HG02870 (cell line): Measurements from ENCODE around the gene MYL2.
"Not testable (repeated sequence)": the region's sequence is repeated elsewhere in the genome, so short reads cannot be mapped to it uniquely, and the experiment has no call there.

Source experiments
- ATAC-seq: cut with Tn5 transposase; IDR thresholded peaks from one replicate; pipeline ENCODE4 v1.9.1; 2021; ENCODE audit warnings: mild to moderate bottlenecking, moderate library complexity; ENCODE audit not compliant: unreplicated experiment

The MYL2 gene

GRCh38 chr12:110920324-110920910 lies at the start of gene MYL2:
Gene MYL2 (minus strand): TSS chr12:110920579. CDS start chr12:110920529, 50 bp downstream.
- no peak for ATAC-seq

GRCh38 chr12:110966081-110966760 lies 45.8 kb upstream of the MYL2 start:
- ATAC-seq = no peak

GRCh38 chr12:110965574-110965973 lies 45.2 kb upstream of the MYL2 start:
- no peak for ATAC-seq

GRCh38 chr12:110960795-110961194 lies 40.4 kb upstream of the MYL2 start:
- ATAC-seq = no peak

GRCh38 chr12:110957652-110958051 lies 37.3 kb upstream of the MYL2 start:
- no peak for ATAC-seq

GRCh38 chr12:110957159-110957558 lies 36.8 kb upstream of the MYL2 start:
- no peak for ATAC-seq

GRCh38 chr12:110950867-110951266 lies 30.5 kb upstream of the MYL2 start:
- not testable (repeated sequence) for ATAC-seq

GRCh38 chr12:110950466-110950865 lies 30.1 kb upstream of the MYL2 start:
- ATAC-seq = not testable (repeated sequence)

- no peak for ATAC-seq
Observed at GRCh38 chr12:110948041-110948440, 27.7 kb upstream of the MYL2 start.

- no peak for ATAC-seq
Observed at GRCh38 chr12:110943373-110943772, 23.0 kb upstream of the MYL2 start.

- ATAC-seq = no peak
Observed at GRCh38 chr12:110941391-110941790, 21.0 kb upstream of the MYL2 start.

- ATAC-seq = no peak
Observed at GRCh38 chr12:110940933-110941332, 20.6 kb upstream of the MYL2 start.

GRCh38 chr12:110940296-110940695 lies 19.9 kb upstream of the MYL2 start:
- ATAC-seq = no peak

GRCh38 chr12:110937104-110937641 lies 16.8 kb upstream of the MYL2 start:
- ATAC-seq = no peak

- ATAC-seq = no peak
Observed at GRCh38 chr12:110936367-110937103, 16.2 kb upstream of the MYL2 start.

- no peak for ATAC-seq
Observed at GRCh38 chr12:110935588-110935987, 15.2 kb upstream of the MYL2 start.

- no peak for ATAC-seq
Observed at GRCh38 chr12:110934093-110934852, 13.9 kb upstream of the MYL2 start.

GRCh38 chr12:110933326-110933974 lies 13.1 kb upstream of the MYL2 start:
- no peak for ATAC-seq

GRCh38 chr12:110932046-110932445 lies 11.7 kb upstream of the MYL2 start:
- ATAC-seq = no peak

- no peak for ATAC-seq
Observed at GRCh38 chr12:110931315-110931728, 10.9 kb upstream of the MYL2 start.
